GM23338 (cell line): Measurements from ENCODE around the gene POU2F3.

ENCODE experiments used
- CREB1 ChIP-seq: fragments of 250-450 bp; sonication (Bioruptor Pico); IDR thresholded peaks from 2 replicates; pipeline ENCODE4 v1.5.0; 2020; ENCODE audit warnings: low read depth, mild to moderate bottlenecking, moderate library complexity
- CTCF ChIP-seq, 2 experiments: fragments of 200-600 bp in 1 of 2; sonication (generic) in 1 of 2; conservative IDR thresholded peaks; 2 replicates each; pipeline versions ENCODE4 v1.5.1 to v1.6.1; 2016 to 2017; ENCODE audit warnings: antibody characterized with exemption in 2 of 2, low read depth in 2 of 2, mild to moderate bottlenecking in 2 of 2, moderate library complexity in 1 of 2
- EZH2 ChIP-seq: fragments of 200-600 bp; sonication (generic); IDR thresholded peaks from one replicate; pipeline ENCODE4 v1.8.0; 2017; ENCODE audit warnings: antibody characterized with exemption, mild to moderate bottlenecking, low read depth; ENCODE audit not compliant: unreplicated experiment
- EZH2phosphoT487 ChIP-seq: fragments of 200-600 bp; sonication (generic); IDR thresholded peaks from one replicate; pipeline ENCODE4 v1.8.1; 2018; ENCODE audit warnings: antibody characterized with exemption; ENCODE audit not compliant: unreplicated experiment
- JUNB ChIP-seq: IDR thresholded peaks from one replicate; pipeline ENCODE4 v1.6.1; 2016; ENCODE audit warnings: antibody characterized with exemption; ENCODE audit not compliant: unreplicated experiment
- NANOG ChIP-seq: IDR thresholded peaks from 2 replicates; pipeline ENCODE4 v1.6.1; 2016; ENCODE audit warnings: antibody characterized with exemption, borderline replicate concordance
- POLR2AphosphoS5 ChIP-seq: IDR thresholded peaks from 2 replicates; pipeline ENCODE4 v1.6.1; 2016; ENCODE audit warnings: antibody characterized with exemption, low read depth
- REST ChIP-seq: IDR thresholded peaks from one replicate; pipeline ENCODE4 v1.6.1; 2018; ENCODE audit warnings: antibody characterized with exemption; ENCODE audit not compliant: unreplicated experiment
- STAT1 ChIP-seq: IDR thresholded peaks from one replicate; pipeline ENCODE4 v1.6.1; 2016; ENCODE audit warnings: antibody characterized with exemption; ENCODE audit not compliant: unreplicated experiment
- ZNF114 ChIP-seq: fragments of 250-450 bp; sonication (Bioruptor Pico); IDR thresholded peaks from 2 replicates; pipeline ENCODE4 v1.5.0; 2020; ENCODE audit warnings: mild to moderate bottlenecking, moderate library complexity

- TF ChIP-seq ZNF114 (CRISPR knock-in tag) (no peak), EZH2 (no peak), CTCF (conservative IDR thresholded peaks at IDR 0.05; ENCODE audit: low read depth in 2 of 2) (no peak), POLR2AphosphoS5 (no peak), REST (no peak), STAT1 (no peak), EZH2phosphoT487 (no peak), NANOG (no peak), JUNB (no peak), CREB1 (CRISPR knock-in tag) (no peak)
Measured at GRCh38 chr11:120302001-120302805, 62.3 kb downstream of the POU2F3 start.
